Putamen (tissue), 1 donor: ENCODE results near the gene UTS2.
A peak's percentile ranks its signal among the peaks of the same experiment; 100 is the strongest.

Experiments
- DNase-seq: peaks from one replicate; pipeline ENCODE4 v3.0.0-alpha.2; 2016; ENCODE audit warnings: low spot score

Gene UTS2

GRCh38 chr1:7852804-7853683, at the start of gene UTS2:
Gene UTS2 (minus strand): TSS chr1:7853065. CDS start chr1:7853003, 62 bp downstream.
- no peak for DNase-seq

GRCh38 chr1:7899741-7900140, 46.9 kb upstream of the UTS2 start:
- DNase-seq, result no peak

GRCh38 chr1:7898962-7899361, 46.1 kb upstream of the UTS2 start:
- no peak for DNase-seq

GRCh38 chr1:7896994-7897393, 44.1 kb upstream of the UTS2 start:
- no peak for DNase-seq

GRCh38 chr1:7893529-7894180, 40.8 kb upstream of the UTS2 start:
- no peak for DNase-seq

- DNase-seq, result no peak
Observed at GRCh38 chr1:7891804-7892203, 38.9 kb upstream of the UTS2 start.

GRCh38 chr1:7890853-7891252, 38.0 kb upstream of the UTS2 start:
- DNase-seq, result no peak

GRCh38 chr1:7888248-7889081, 35.6 kb upstream of the UTS2 start:
- DNase-seq, result no peak

- DNase-seq, result peak; percentile 43
Observed at GRCh38 chr1:7886405-7886745, 33.5 kb upstream of the UTS2 start.

GRCh38 chr1:7885513-7886404, 32.9 kb upstream of the UTS2 start:
- no peak for DNase-seq

- no peak for DNase-seq
Observed at GRCh38 chr1:7884757-7885156, 31.9 kb upstream of the UTS2 start.

GRCh38 chr1:7879228-7879627, 26.4 kb upstream of the UTS2 start:
- DNase-seq, result no peak

- no peak for DNase-seq
Observed at GRCh38 chr1:7878027-7878426, 25.2 kb upstream of the UTS2 start.

- DNase-seq, result no peak
Observed at GRCh38 chr1:7873801-7874795, 21.2 kb upstream of the UTS2 start.

GRCh38 chr1:7871136-7871535, 18.3 kb upstream of the UTS2 start:
- DNase-seq, result no peak

GRCh38 chr1:7869136-7869920, 16.5 kb upstream of the UTS2 start:
- DNase-seq, result no peak

GRCh38 chr1:7868070-7868780, 15.4 kb upstream of the UTS2 start:
- no peak for DNase-seq

- no peak for DNase-seq
Observed at GRCh38 chr1:7865978-7866377, 13.1 kb upstream of the UTS2 start.

GRCh38 chr1:7863756-7864328, 11.0 kb upstream of the UTS2 start:
- no peak for DNase-seq
